Islet precursor cell (in vitro differentiated cells): ENCODE data around the gene ZC2HC1B.

Experiments used
- DNase-seq: peaks from one replicate; pipeline ENCODE4 v3.0.0-alpha.2; 2018

Gene ZC2HC1B

DNA sequence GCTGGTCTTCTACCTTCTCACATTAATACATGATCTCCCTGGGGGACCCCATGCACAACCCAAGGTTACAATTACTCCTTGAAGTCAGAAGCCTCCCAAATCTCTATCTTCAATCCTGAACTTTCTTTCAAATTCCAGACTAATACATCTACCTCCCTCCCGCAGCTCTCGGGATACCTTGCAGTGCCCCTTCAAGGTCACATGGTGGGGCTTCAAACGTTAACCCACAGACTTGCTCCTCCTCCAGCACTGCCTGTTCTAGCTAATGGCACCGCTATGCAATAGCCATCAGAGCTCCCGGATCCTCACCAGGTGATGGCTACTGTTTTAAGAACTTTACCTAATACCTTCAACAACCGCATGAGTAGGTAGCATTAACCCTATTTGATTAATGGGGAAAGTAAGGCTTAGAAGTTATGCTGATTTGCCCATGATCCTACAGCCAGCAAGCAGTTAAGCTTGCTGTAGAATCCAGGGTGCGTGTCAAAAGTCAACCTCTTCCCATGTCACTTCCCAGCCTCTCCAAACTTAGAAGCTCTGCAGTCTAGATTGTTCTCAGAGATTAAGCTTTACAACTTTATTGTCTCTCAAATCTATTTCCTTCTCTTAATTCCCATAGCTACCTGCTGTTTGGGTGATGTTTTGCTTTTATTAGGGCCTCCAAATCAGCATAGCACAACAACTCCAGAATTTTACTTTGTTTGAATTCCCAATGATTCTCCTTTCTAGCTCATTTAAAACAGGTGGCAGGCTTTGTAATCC, 99.1 kb downstream of the ZC2HC1B start:
- DNase-seq: no peak

- no peak for DNase-seq
Observed at GRCh38 chr6:143964674-143965081, 100.4 kb downstream of the ZC2HC1B start.

GRCh38 chr6:143965503-143966171, 101.4 kb downstream of the ZC2HC1B start:
- no peak for DNase-seq

GRCh38 chr6:143966312-143966711, 102.0 kb downstream of the ZC2HC1B start:
- DNase-seq: no peak

GRCh38 chr6:143967706-143968376, 103.6 kb downstream of the ZC2HC1B start:
- DNase-seq: no peak

GRCh38 chr6:143969077-143969476, 104.8 kb downstream of the ZC2HC1B start:
- no peak for DNase-seq

GRCh38 chr6:143970456-143971218, 106.4 kb downstream of the ZC2HC1B start:
- no peak for DNase-seq

GRCh38 chr6:143971482-143972205, 107.4 kb downstream of the ZC2HC1B start:
- no peak for DNase-seq

GRCh38 chr6:143973097-143973966, 109.1 kb downstream of the ZC2HC1B start:
- DNase-seq: peak; percentile 84

DNA sequence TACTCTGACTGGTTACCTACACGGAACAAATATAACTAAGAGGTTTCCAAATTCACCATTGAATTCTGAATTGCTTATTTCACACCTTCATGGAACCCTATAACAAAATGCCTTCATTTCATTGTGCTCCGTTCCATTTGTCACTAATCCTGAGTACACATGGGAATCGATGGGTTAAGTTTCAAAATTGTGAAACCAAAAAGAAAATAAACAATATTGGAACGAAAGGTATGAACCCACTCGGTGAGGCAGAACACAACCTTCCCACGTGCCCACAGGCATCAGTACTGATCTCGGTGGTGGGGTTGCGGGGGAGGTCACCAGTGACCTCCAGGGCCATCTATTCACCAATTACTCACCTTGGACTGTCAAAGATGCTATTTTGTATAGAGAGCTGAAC, 109.8 kb downstream of the ZC2HC1B start:
- DNase-seq: no peak

DNA sequence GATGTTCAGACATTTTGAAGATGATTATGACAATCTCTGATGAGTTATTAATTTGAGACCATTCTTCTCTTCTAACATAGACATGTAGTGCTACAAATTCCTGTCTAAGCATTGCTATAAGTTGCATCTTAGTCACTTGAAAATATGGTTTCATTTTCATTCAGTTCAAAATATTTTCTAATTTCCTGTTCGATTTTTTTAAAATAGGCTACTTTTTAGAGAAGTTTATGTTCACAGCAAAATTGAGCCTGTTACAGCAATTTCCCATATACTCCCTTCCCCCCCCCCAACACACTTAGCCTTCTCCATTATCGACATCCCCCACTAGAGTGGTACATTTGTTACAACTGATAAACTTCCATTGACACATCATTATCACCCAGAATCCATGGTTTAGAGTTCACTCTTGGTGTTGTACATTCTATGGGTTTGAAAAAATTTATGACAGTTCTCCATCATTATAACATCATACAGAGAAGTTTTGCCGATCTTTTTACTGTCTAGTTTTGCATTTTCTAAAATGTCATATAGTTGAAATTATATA, 112.6 kb downstream of the ZC2HC1B start:
- DNase-seq: no peak

GRCh38 chr6:143980921-143981320, 116.6 kb downstream of the ZC2HC1B start:
- DNase-seq: no peak

GRCh38 chr6:143982968-143983367, 118.7 kb downstream of the ZC2HC1B start:
- no peak for DNase-seq

- DNase-seq: no peak
Observed at GRCh38 chr6:143984666-143985065, 120.4 kb downstream of the ZC2HC1B start.

GRCh38 chr6:143986463-143987065, 122.3 kb downstream of the ZC2HC1B start:
- no peak for DNase-seq
